HepG2 (cell line): ENCODE results near the gene MRPL20. TPM values are rescaled to one million over a fixed set of nuclear protein-coding genes. Genes with fewer than 3 reads are reported as not detected.

Source experiments
- FOXA1 ChIP-seq, 2 experiments: fragments of 450-650 bp in 1 of 2; sonication (generic) in 1 of 2; formaldehyde crosslinking in 1 of 2; IDR thresholded peaks; 2 replicates each; pipeline versions ENCODE4 v1.4.0 to v1.6.1; 2016 to 2020; ENCODE audit warnings: missing genetic modification reagents in 1 of 2
- HDAC2 ChIP-seq: sonication (generic); formaldehyde crosslinking; IDR thresholded peaks from 2 replicates; pipeline ENCODE4 v1.4.0; 2020; ENCODE audit warnings: missing genetic modification reagents
- HMGA1 ChIP-seq: sonication (generic); formaldehyde crosslinking; conservative IDR thresholded peaks from 2 replicates; pipeline ENCODE4 v1.4.0; 2020; ENCODE audit warnings: missing genetic modification reagents
- HNRNPLL ChIP-seq: fragments of 200-400 bp; formaldehyde crosslinking; IDR thresholded peaks from 2 replicates; pipeline ENCODE4 v1.6.1; 2017; ENCODE audit warnings: mild to moderate bottlenecking, low read depth, low read length; ENCODE audit not compliant: poor library complexity, severe bottlenecking
- KDM3A ChIP-seq: IDR thresholded peaks from 2 replicates; pipeline ENCODE4 v1.6.1; 2018; ENCODE audit warnings: low read depth, missing compliant biosample characterization
- MED1 ChIP-seq: sonication (generic); formaldehyde crosslinking; IDR thresholded peaks from 2 replicates; pipeline ENCODE4 v1.4.0; 2020; ENCODE audit warnings: missing genetic modification reagents
- MEIS1 ChIP-seq: sonication (generic); formaldehyde crosslinking; IDR thresholded peaks from 2 replicates; pipeline ENCODE4 v1.9.0; 2021; ENCODE audit warnings: mild to moderate bottlenecking, missing genetic modification reagents, moderate library complexity, borderline replicate concordance
- MNT ChIP-seq: fragments of 450-650 bp; IDR thresholded peaks from 2 replicates; pipeline ENCODE4 v1.6.1; 2016
- RARA ChIP-seq: IDR thresholded peaks from 2 replicates; pipeline ENCODE4 v1.6.1; 2016; ENCODE audit warnings: missing genetic modification reagents, missing compliant biosample characterization
- SOX6 ChIP-seq, 2 experiments: fragments of 450-650 bp in 1 of 2; sonication (generic) in 1 of 2; formaldehyde crosslinking in 1 of 2; IDR thresholded peaks; 2 replicates each; pipeline versions ENCODE4 v1.4.0 to v1.6.1; 2017 to 2020; ENCODE audit warnings: antibody characterized with exemption in 1 of 2, mild to moderate bottlenecking in 1 of 2, missing genetic modification reagents in 1 of 2
- TBL1XR1 ChIP-seq: fragments of 150-350 bp; IDR thresholded peaks from 2 replicates; pipeline ENCODE4 v1.6.1; 2014; ENCODE audit warnings: borderline replicate concordance, low read length; ENCODE audit not compliant: partially characterized antibody
- THRA ChIP-seq: sonication (generic); formaldehyde crosslinking; IDR thresholded peaks from 2 replicates; pipeline ENCODE4 v1.4.0; 2020; ENCODE audit warnings: missing genetic modification reagents, borderline replicate concordance
- USF2 ChIP-seq, 2 experiments: sonication (generic) in 1 of 2; formaldehyde crosslinking in 1 of 2; IDR thresholded peaks; 2 replicates each; pipeline versions ENCODE4 v1.5.1 to v1.6.1; 2011 to 2020; ENCODE audit warnings: borderline replicate concordance in 1 of 2, low read depth in 1 of 2, low read length in 1 of 2, mild to moderate bottlenecking in 1 of 2, missing genetic modification reagents in 1 of 2, moderate library complexity in 1 of 2
- ZFP1 ChIP-seq: IDR thresholded peaks from 2 replicates; pipeline ENCODE4 v1.6.1; 2016
- ZNF224 ChIP-seq: sonication (generic); formaldehyde crosslinking; IDR thresholded peaks from 2 replicates; pipeline ENCODE4 v1.5.0; 2020; ENCODE audit warnings: mild to moderate bottlenecking, missing genetic modification reagents
- ZNF274 ChIP-seq: sonication (generic); formaldehyde crosslinking; IDR thresholded peaks from 2 replicates; pipeline ENCODE4 v1.5.1; 2020; ENCODE audit warnings: mild to moderate bottlenecking, missing genetic modification reagents
- ZNF3 ChIP-seq: IDR thresholded peaks from 2 replicates; pipeline ENCODE4 v1.7.0; 2017; ENCODE audit warnings: inconsistent platforms
- ZNF577 ChIP-seq: sonication (generic); formaldehyde crosslinking; IDR thresholded peaks from 2 replicates; pipeline ENCODE4 v1.4.0; 2020; ENCODE audit warnings: mild to moderate bottlenecking, low read depth, missing genetic modification reagents, borderline replicate concordance
- ZNF772 ChIP-seq: sonication (generic); formaldehyde crosslinking; IDR thresholded peaks from 2 replicates; pipeline ENCODE4 v1.5.0; 2020; ENCODE audit warnings: mild to moderate bottlenecking, missing genetic modification reagents
- ZSCAN22 ChIP-seq: sonication (generic); formaldehyde crosslinking; IDR thresholded peaks from 2 replicates; pipeline ENCODE4 v1.4.0; 2020; ENCODE audit warnings: mild to moderate bottlenecking, missing genetic modification reagents
- polyA plus RNA-seq, 8 experiments: library from polyadenylated mRNA; depleted of rRNA in 3 of 8; stranded (reverse) in 7 of 8; unstranded in 1 of 8; fragments of >200 nt; fragmentation: Illumina TruSeq in 4 of 8; extraction: Trizol in 4 of 8; gene quantifications; 2 replicates each; pipeline versions ENCODE4 v1.2.1 to v1.2.3, GENCODE V29; 2011 to 2016; ENCODE audit warnings: low read depth in 4 of 8, missing spikeins in 1 of 8, mixed read lengths in 1 of 8; ENCODE audit not compliant: insufficient read depth in 1 of 8
- total RNA-seq, 5 experiments: library from RNA; depleted of rRNA; stranded (reverse); fragments of >200 nt; fragmentation: Illumina TruSeq; extraction: Trizol; gene quantifications; 2 replicates each; pipeline ENCODE4 v1.2.3, GENCODE V29; 2016; ENCODE audit warnings: low read depth in 1 of 5
- TF ChIP-seq, protein P1 (sequence below): sonication (generic); formaldehyde crosslinking; IDR thresholded peaks from 2 replicates; pipeline ENCODE4 v1.4.0; 2020; ENCODE audit warnings: missing genetic modification reagents

Gene MRPL20
- total and polyA plus RNA-seq, 2 of the 13 experiments (the other 11 are each of a cell fraction or from before 2014, with no cell fraction given): 59.2 to 127 TPM

DNA sequence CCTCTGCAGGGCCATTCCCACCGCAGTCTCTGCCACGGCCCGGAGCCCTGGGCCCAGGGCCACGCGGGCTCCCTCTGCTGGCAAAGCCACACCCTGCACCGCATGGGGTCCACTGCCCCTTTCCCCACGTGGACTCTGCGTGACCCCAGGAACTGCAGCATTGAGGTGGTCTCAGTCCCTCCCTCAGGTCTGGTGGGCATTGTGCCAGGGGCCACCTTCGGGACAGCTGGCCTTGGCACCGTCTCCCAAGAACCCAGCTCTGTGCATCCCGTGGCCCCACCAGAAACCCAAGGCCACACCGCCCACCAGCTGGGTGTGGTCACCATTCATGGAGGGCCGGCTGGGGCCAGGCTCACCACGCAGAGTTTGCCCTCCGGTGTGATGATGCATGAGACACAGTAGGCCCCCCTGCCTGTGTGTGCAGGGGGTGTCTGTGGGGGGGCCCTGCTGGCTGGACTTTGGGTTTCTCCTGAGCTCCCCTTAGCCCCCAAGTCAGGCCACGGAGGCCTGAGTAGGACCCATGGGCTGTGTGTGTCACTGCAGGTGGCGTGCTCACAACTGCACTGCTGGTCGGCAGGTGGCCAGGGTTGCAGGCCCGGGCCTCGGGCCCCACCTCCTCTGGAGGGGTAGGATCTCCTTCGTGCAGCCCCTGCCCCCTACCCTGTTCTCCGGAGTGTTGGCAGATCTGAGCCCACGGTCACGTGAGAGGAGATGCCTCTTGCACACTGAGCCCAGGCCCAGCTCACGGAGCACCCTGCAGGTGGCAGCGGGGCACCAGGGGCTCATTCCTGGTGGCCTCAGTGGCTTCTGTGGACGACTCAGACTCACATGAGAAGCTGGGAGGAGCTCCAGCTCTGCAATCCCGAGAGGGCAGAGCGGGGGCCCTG is 34.2 kb upstream of the MRPL20 start (continued):
- TF ChIP-seq MEIS1: peak; percentile 72; the same call in 1 of the 2 replicates
- 0 out of 2 replicates have a peak, but pooled peaks have one; percentile 65 for TF ChIP-seq ZNF577 (CRISPR knock-in tag)
- no peak for TF ChIP-seq ZNF224
- peak; percentile 79 for TF ChIP-seq RARA (CRISPR knock-in tag)
- TF ChIP-seq MNT: peak; percentile 55
- TF ChIP-seq HMGA1 (CRISPR knock-in tag): no peak
- no peak for TF ChIP-seq SOX6 (IDR thresholded peaks at IDR 0.05)
- peak; percentile 70 for TF ChIP-seq SOX6 (CRISPR knock-in tag; IDR thresholded peaks at IDR 0.05)
- TF ChIP-seq TBL1XR1: no peak
- TF ChIP-seq, protein P1, sequence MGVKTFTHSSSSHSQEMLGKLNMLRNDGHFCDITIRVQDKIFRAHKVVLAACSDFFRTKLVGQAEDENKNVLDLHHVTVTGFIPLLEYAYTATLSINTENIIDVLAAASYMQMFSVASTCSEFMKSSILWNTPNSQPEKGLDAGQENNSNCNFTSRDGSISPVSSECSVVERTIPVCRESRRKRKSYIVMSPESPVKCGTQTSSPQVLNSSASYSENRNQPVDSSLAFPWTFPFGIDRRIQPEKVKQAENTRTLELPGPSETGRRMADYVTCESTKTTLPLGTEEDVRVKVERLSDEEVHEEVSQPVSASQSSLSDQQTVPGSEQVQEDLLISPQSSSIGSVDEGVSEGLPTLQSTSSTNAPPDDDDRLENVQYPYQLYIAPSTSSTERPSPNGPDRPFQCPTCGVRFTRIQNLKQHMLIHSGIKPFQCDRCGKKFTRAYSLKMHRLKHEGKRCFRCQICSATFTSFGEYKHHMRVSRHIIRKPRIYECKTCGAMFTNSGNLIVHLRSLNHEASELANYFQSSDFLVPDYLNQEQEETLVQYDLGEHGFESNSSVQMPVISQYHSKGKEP (CRISPR knock-in tag): no peak
- 0 out of 2 replicates have a peak, but pooled peaks have one; percentile 47 for TF ChIP-seq ZNF772 (CRISPR knock-in tag)
- peak; percentile 46; the same call in 1 of the 2 replicates for TF ChIP-seq ZNF274
- 0 out of 2 replicates have a peak, but pooled peaks have one; percentile 57 for TF ChIP-seq ZSCAN22
- TF ChIP-seq USF2 (IDR thresholded peaks at IDR 0.05; ENCODE audit: low read depth, low read length): no peak
- TF ChIP-seq USF2 (CRISPR knock-in tag; IDR thresholded peaks at IDR 0.05; ENCODE audit: borderline replicate concordance): 0 out of 2 replicates have a peak, but pooled peaks have one; percentile 40
- peak; percentile 53; the same call in 1 of the 2 replicates for TF ChIP-seq HDAC2
- no peak for TF ChIP-seq ZNF3 (CRISPR knock-in tag)
- peak; percentile 15 for TF ChIP-seq HNRNPLL
- TF ChIP-seq THRA (CRISPR knock-in tag): peak; percentile 4; the same call in 1 of the 2 replicates
- peak; percentile 61; the same call in 1 of the 2 replicates for TF ChIP-seq KDM3A (CRISPR knock-in tag)
- peak; percentile 40; the same call in 1 of the 2 replicates for TF ChIP-seq MED1
- TF ChIP-seq FOXA1 (IDR thresholded peaks at IDR 0.05): no peak
- TF ChIP-seq FOXA1 (CRISPR knock-in tag; IDR thresholded peaks at IDR 0.05): 0 out of 2 replicates have a peak, but pooled peaks have one; percentile 28
- no peak for TF ChIP-seq ZFP1 (CRISPR knock-in tag)
